ENCODE results near the gene PLCB1.

The PLCB1 gene

DNA sequence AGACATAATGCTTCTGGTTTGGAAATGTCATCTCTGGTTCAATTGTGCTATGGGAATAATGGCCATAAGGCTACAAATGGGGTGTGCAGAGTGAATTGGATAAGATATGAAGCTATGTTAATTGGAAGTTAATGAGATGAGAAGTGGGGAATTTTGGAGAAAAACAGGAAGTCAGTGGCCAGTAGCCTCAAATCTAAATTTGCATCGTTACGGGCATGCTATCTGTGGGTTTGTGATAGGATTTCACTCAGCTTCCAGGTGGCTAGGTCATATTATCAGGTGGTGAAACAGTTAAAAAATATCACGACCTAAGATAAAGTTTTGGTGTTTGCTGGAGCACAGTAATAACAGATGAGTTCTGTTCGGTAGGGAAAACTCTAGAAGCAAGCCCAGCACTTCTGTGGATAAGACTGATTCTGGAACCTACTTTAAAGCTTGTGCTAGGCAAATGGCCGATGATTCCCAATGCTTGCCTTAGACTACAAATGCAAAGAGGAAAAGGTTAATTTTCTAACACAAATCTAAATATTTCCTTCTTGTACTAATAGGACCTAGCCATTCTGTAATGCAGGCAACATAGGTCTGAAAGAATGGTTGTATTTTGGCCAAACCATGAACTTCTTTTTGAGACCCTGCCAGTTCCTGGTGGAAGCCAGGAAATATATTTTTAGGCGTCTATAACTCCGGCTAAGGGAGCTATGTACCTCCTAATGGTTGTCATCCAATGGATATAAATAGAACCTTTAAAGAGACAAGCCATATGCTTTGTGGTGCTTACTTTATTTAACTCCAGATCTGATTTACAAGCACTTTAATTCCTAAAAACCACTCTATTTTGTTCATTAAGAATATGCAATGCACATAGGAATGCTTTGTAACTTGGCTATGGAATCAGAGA lies 111.0 kb downstream of the PLCB1 start:
- H3K4me3 ChIP-seq (ENCODE audit: low read depth, low read length), result no peak overlapping the region
- TF ChIP-seq, protein P1, sequence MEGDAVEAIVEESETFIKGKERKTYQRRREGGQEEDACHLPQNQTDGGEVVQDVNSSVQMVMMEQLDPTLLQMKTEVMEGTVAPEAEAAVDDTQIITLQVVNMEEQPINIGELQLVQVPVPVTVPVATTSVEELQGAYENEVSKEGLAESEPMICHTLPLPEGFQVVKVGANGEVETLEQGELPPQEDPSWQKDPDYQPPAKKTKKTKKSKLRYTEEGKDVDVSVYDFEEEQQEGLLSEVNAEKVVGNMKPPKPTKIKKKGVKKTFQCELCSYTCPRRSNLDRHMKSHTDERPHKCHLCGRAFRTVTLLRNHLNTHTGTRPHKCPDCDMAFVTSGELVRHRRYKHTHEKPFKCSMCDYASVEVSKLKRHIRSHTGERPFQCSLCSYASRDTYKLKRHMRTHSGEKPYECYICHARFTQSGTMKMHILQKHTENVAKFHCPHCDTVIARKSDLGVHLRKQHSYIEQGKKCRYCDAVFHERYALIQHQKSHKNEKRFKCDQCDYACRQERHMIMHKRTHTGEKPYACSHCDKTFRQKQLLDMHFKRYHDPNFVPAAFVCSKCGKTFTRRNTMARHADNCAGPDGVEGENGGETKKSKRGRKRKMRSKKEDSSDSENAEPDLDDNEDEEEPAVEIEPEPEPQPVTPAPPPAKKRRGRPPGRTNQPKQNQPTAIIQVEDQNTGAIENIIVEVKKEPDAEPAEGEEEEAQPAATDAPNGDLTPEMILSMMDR (IDR thresholded peaks at IDR 0.05; ENCODE audit: low read depth, low read length), result no peak

DNA sequence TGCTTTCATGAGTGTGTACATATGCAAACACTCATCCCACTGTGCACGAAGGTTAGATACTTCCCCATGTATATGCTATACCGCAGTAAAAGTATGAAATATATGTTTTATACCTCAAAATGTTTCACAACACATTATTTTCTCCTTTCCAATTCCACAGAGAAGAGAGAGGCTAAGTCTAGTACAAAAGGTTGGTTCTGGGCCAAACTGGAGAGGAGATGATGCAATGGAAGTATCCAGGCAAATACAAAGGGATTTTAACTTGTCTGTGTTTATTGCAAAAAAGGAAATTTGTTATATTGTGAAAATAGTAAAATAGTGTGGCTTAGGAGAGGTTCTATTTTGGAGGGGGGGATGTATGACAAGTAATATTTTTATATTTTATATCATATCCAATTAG lies 112.6 kb downstream of the PLCB1 start:
- TF ChIP-seq, protein P1 (IDR thresholded peaks at IDR 0.05; ENCODE audit: low read depth, low read length), result no peak
- H3K4me3 ChIP-seq (ENCODE audit: low read depth, low read length), result no peak overlapping the region

DNA sequence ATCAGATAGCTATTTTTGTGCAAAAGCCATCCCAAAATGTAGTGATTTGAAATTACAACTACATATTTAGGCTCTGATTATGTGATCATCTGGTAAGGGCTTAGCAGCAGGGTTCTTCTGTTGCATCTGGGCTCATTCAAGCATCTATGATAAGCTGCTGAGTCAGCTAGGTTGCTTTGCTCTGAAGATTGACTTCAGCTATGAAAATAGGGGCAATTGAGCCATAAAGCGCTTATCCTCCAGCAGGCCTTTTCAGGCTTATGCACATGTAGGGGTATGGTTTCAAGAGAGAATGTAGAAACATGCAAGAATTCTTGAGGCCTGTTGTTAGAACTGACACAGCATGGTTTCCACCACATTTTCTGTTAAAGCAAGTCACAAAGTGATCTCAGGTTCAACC lies 114.1 kb downstream of the PLCB1 start:
- H3K4me3 ChIP-seq (ENCODE audit: low read depth, low read length), result no peak overlapping the region
- TF ChIP-seq, protein P1 (IDR thresholded peaks at IDR 0.05; ENCODE audit: low read depth, low read length), result no peak

DNA sequence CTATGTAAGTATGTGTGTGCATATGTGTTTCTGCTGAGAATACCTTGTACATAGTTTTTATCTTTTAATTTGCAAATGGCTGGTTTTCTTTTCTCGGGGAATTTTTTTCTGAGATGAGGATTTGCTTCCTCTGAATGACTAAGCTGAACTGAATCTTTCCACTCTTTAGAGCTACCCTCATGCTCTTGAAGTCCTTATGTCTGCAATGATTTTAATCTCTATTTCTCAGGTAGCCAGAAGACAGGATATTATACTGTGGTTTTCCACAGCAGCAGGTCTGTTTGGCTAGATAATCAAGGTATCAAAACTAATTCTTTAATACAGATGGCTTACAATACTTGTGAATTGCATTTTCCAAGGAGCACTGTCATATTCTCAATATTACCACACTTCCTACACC lies 114.7 kb downstream of the PLCB1 start:
- H3K4me3 ChIP-seq (ENCODE audit: low read depth, low read length), result no peak overlapping the region
- TF ChIP-seq, protein P1 (IDR thresholded peaks at IDR 0.05; ENCODE audit: low read depth, low read length), result no peak

DNA sequence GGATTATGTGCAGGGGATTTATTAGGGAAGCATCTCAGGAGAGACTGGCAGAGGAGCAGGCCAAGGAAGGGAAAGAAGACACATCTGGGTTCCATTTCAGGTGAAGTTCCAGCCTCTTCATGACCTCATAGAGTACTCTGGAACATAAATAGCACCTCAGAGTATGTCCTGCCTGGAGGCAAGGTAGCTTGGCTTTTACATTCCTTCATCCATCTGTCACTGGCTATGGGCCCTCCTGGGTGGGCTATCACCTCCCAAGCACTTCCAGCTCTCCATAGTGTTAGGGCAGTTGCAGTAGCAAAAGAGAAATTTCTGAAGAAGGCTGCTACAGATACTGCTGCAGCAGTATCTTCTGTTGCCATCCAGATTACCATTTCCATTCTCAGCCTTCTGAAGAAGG lies 116.0 kb downstream of the PLCB1 start:
- H3K4me3 ChIP-seq (ENCODE audit: low read depth, low read length), result no peak overlapping the region
- TF ChIP-seq, protein P1 (IDR thresholded peaks at IDR 0.05; ENCODE audit: low read depth, low read length), result no peak

DNA sequence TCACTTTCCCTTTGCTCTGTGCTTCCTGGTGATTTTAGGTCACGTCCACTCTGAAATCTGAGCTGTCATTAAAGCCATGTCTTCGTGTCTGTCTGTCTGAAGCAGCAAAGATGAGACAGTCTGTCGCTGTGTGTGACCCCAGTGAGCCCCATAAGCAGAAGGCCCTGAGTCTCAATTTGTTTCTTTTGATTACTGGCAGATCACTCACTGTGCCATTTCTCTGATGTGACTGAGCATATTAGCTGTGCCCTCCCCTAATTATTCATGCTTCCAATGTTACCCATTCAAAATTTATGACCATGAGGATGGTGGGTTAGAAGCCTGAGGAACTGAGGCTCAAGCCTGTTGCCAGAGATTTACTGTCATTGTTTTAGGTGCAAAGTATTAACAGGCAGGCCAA lies 117.6 kb downstream of the PLCB1 start:
- TF ChIP-seq, protein P1 (IDR thresholded peaks at IDR 0.05; ENCODE audit: low read depth, low read length), result no peak

DNA sequence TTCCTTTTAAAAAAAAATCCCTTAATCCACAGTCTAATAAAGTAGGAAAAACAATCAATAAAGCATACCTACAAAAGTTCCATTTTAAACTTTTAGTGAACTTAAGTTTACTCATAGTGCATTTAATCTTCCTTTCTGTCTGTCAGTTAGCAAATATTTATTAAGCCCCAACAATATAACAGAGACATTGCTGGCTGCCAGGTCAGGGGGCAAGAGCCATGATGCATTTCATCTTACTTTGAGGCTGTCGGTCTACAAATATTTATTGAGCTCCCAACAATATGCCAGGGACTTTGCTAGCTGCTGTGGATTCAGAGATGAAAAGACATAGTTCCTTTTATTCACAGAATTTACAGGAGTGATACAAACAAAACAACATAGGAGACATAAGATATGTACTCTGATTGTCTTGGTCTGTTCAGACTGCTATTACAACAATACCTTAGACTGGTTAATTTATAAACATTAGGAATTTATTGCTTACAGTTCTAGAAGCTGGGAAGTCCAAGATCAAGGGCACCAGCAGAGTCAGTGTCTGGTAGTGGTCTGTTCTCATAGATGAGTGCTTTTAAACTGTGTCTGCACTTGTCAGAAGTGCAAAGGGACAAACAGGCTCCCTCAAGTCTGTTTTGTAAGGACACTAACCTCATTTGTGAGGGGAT lies 118.6 kb downstream of the PLCB1 start:
- TF ChIP-seq, protein P1 (IDR thresholded peaks at IDR 0.05; ENCODE audit: low read depth, low read length), result no peak
- no peak overlapping the region for H3K4me3 ChIP-seq (ENCODE audit: low read depth, low read length)

More for the DNA sequence above, 117.6 kb downstream of the PLCB1 start:
- H3K4me3 ChIP-seq (ENCODE audit: low read depth, low read length), result no peak overlapping the region
